ENCODE results near the gene NFIX. TPM values are rescaled to one million over a fixed set of nuclear protein-coding genes. Genes with fewer than 3 reads are reported as not detected.

The NFIX gene
- total RNA-seq, 2 experiments from 2014 or later: 4.7 to 5.0 TPM

DNA sequence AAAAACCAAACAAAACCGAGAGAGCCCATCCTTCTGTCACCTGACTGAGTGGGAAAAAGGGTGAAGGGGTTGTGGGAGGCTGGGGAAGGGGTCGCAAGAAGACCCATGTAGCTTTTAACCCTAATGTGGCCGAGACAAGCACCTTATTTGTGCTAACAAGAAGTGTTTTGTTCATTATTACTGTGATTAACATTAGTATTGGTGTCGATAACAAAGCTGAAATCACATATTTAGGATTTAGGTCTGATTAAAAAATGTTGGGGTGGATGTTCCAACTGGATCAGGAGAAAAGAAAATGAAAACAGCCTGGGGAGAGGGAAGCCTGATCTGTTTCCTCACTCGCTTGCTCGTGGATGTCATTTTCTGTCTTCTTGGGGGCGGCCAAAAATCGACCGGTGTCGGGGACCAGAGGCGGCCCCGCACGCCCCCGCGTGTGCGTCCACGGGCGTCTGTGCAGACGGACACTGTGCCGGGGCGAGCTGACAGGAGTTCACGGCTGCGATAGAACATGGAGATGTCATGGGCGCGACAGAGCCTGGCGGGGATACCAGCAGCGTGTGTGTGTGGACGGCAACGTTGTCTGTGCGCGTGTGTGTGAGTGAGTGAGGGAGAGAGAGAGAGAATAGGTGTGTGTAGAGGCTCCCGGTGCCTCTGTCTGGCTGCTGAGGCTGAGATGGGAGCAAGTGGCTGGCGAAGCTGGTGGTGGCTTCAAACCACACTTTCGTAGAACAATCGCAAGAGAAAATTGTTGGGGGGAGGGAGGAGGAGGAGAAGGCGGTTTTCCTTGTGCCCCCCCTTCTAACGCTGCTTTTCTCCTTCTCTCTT lies 29.1 kb downstream of the NFIX start:
- Mint-ChIP-seq H3K9me3 (no peaks in the 10 kb centered on the region), H3K36me3 (ENCODE audit: low read depth) (peaks cover 4% of the 10 kb centered on the region), H3K4me1 (ENCODE audit: low read depth) (peaks cover 18% of the 10 kb centered on the region), H3K27ac (no peak overlapping the region), H3K27me3 (peaks cover 21% of the 10 kb centered on the region), H3K4me3 (peak overlapping the region; percentile 47)
- DNase-seq (no peak), ATAC-seq (no peak)
- ChIA-PET POLR2A (interaction anchor here (0.7 kb wide), 1 partner anchor 10 kb away, joined by 3 read pairs; no protein-coding TSS in a partner anchor), CTCF (interaction anchor here (2.9 to 12.4 kb wide), 4 partner anchors 9 to 59 kb away, joined by 10 to 154 read pairs (median 34); no protein-coding TSS in a partner anchor)
- intact Hi-C loops (cut with micrococcal nuclease): no loop called here
- TF ChIP-seq, protein P1, sequence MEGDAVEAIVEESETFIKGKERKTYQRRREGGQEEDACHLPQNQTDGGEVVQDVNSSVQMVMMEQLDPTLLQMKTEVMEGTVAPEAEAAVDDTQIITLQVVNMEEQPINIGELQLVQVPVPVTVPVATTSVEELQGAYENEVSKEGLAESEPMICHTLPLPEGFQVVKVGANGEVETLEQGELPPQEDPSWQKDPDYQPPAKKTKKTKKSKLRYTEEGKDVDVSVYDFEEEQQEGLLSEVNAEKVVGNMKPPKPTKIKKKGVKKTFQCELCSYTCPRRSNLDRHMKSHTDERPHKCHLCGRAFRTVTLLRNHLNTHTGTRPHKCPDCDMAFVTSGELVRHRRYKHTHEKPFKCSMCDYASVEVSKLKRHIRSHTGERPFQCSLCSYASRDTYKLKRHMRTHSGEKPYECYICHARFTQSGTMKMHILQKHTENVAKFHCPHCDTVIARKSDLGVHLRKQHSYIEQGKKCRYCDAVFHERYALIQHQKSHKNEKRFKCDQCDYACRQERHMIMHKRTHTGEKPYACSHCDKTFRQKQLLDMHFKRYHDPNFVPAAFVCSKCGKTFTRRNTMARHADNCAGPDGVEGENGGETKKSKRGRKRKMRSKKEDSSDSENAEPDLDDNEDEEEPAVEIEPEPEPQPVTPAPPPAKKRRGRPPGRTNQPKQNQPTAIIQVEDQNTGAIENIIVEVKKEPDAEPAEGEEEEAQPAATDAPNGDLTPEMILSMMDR (IDR thresholded peaks at IDR 0.05): no peak

DNA sequence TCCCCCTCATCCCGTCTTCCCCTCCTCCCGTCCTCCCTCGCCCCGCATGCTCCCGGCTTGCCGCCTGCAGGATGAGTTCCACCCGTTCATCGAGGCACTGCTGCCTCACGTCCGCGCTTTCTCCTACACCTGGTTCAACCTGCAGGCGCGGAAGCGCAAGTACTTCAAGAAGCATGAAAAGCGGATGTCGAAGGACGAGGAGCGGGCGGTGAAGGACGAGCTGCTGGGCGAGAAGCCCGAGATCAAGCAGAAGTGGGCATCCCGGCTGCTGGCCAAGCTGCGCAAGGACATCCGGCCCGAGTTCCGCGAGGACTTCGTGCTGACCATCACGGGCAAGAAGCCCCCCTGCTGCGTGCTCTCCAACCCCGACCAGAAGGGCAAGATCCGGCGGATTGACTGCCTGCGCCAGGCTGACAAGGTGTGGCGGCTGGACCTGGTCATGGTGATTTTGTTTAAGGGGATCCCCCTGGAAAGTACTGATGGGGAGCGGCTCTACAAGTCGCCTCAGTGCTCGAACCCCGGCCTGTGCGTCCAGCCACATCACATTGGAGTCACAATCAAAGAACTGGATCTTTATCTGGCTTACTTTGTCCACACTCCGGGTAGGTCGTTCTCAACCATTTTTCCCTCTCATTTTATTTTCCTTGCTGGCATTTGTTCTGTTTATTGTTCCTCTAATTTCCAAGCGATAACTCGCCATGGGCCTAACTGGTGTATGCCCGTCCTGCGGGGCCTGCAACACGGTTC lies 29.8 kb downstream of the NFIX start:
- no peak for ATAC-seq
- Mint-ChIP-seq H3K27me3 (peaks cover 21% of the 10 kb centered on the region), H3K9me3 (no peaks in the 10 kb centered on the region), H3K4me3 (no peak overlapping the region), H3K36me3 (ENCODE audit: low read depth) (peaks cover 4% of the 10 kb centered on the region), H3K27ac (no peak overlapping the region), H3K4me1 (ENCODE audit: low read depth) (peaks cover 18% of the 10 kb centered on the region)
- TF ChIP-seq, protein P1 (IDR thresholded peaks at IDR 0.05): no peak
- intact Hi-C loops (cut with micrococcal nuclease): no loop called here
- POLR2A ChIA-PET: no interaction called here
- CTCF ChIA-PET: interaction anchor here (2.9 to 12.4 kb wide), 3 partner anchors 9 to 45 kb away, joined by 10 to 154 read pairs (median 55); no protein-coding TSS in a partner anchor
- DNase-seq: no peak

DNA sequence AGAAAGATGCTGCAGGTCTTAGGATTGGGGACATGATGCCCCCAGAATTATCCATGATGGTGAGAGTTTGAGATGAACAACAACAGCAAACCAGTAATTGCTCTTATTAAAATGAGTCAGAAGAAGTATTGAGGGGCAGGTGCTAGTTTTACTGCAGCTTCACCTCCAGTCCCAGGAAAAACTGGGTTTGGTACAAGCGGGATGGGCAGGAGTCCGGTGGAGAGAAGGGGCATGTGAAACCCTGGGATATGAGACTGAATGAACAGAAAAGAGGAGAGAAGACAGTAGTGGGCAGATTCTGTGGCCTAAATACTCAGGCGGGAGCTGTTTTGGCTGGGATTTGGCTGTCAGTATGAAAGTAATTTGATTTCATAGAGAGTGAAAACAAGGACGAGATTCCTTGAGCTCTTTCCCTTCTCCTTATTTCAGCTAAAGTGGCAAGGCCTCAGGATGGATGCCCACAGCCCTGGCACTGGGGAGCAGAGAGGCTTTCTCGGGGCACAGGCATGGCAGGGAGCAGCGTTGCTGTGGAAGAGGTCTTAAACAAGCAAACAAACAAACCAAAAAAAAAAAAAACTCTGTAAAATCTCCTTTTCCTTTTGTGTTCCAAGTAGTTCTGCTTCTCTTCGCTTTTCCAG lies 30.7 kb downstream of the NFIX start:
- Mint-ChIP-seq H3K36me3 (ENCODE audit: low read depth) (peaks cover 4% of the 10 kb centered on the region), H3K27me3 (peaks cover 21% of the 10 kb centered on the region), H3K4me1 (ENCODE audit: low read depth) (peaks cover 18% of the 10 kb centered on the region), H3K4me3 (no peak overlapping the region), H3K9me3 (no peaks in the 10 kb centered on the region), H3K27ac (no peak overlapping the region)
- CTCF ChIA-PET: interaction anchor here (2.9 to 12.4 kb wide), 3 partner anchors 8 to 46 kb away, joined by 10 to 154 read pairs (median 55); no protein-coding TSS in a partner anchor
- POLR2A ChIA-PET: interaction anchor here (0.6 kb wide), 1 partner anchor 17 kb away, joined by 3 read pairs; no protein-coding TSS in a partner anchor
- TF ChIP-seq, protein P1 (IDR thresholded peaks at IDR 0.05): no peak
- intact Hi-C loops (cut with micrococcal nuclease): no loop called here
- ATAC-seq: no peak
- DNase-seq: no peak

DNA sequence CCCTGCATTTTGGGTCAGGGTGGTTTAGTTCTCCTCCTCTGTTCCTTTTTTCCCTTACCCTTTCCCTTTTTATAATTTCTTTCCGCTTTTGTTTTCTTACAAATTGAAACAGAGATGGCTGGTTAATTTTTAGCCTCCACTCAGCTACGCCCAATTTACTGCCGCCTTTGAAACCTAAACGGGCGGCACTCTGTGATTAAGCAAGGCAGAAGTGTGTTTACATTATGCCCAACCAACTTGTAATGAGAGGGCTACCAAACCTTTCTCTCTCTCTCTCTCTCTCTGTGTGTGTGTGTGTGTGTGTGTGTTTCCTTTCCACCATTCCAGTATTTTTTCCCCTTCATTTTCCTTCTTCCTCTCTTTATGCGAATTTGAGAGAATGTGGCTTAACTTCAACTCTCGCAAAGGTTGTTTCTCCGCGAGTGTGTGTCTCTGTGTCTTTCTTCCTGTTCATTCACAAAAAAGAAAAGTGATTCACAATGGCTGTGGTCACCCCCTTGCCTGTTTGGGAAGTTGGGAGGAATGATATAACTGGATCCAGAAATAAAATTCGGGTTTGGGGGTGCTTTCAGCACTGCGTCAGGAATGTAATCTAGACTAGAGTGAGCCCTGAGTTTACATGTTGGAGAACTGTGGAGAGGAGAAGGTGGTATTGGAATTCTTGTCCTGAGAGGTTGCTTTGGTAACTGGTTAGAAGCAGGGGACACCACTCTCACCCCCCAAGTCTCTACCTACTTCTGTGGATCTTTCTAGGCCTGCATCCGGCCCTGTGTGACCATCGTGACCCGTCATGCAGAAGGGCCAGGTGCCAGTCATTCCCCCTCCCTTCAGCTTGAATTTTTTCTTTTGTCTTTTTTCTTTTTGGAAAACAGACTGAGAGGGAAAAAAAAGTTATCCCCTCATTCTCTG lies 31.4 kb downstream of the NFIX start:
- H3K27me3 Mint-ChIP-seq: peaks cover 21% of the 10 kb centered on the region
- no peak for DNase-seq
- no peak overlapping the region for H3K27ac Mint-ChIP-seq
- TF ChIP-seq, protein P1 (IDR thresholded peaks at IDR 0.05): no peak
- intact Hi-C loops (cut with micrococcal nuclease): no loop called here
- peaks cover 4% of the 10 kb centered on the region for H3K36me3 Mint-ChIP-seq (ENCODE audit: low read depth)
- ChIA-PET CTCF (interaction anchor here (1.0 to 12.4 kb wide), 6 partner anchors 7 to 77 kb away, joined by 3 to 154 read pairs (median 38); no protein-coding TSS in a partner anchor), POLR2A (interaction anchor here (0.6 kb wide), 1 partner anchor 18 kb away, joined by 3 read pairs; no protein-coding TSS in a partner anchor)
- H3K9me3 Mint-ChIP-seq: no peaks in the 10 kb centered on the region
- no peak for ATAC-seq
- H3K4me3 Mint-ChIP-seq: no peak overlapping the region
- H3K4me1 Mint-ChIP-seq (ENCODE audit: low read depth): peaks cover 18% of the 10 kb centered on the region
